HL-60/S4 (cell line): ENCODE results near the gene LAMC3.
"Not testable (repeated sequence)": the region's sequence is repeated elsewhere in the genome, so short reads cannot be mapped to it uniquely, and the experiment has no call there.

Source experiments
- in situ Hi-C: fragments of 300-500 bp; cut with MboI; formaldehyde crosslinking; loops from 2 replicates; pipeline ENCODE4 v1.14.3; 2022; ENCODE audit warnings: low sequenced_read_pairs

LAMC3 gene

GRCh38 chr9:130990978-130991777, 17.8 kb upstream of the LAMC3 start:
- in situ Hi-C loops = loop anchor here (10.0 to 25.0 kb wide), 2 partner anchors 116 to 279 kb away; no protein-coding TSS in a partner anchor

GRCh38 chr9:130991778-130992681, 16.9 kb upstream of the LAMC3 start:
- in situ Hi-C loops = loop anchor here (10.0 to 25.0 kb wide), 2 partner anchors 117 to 280 kb away; no protein-coding TSS in a partner anchor

GRCh38 chr9:130992682-130993032, 16.3 kb upstream of the LAMC3 start:
- in situ Hi-C loops = loop anchor here (10.0 to 25.0 kb wide), 2 partner anchors 118 to 280 kb away; no protein-coding TSS in a partner anchor

- in situ Hi-C loops = loop anchor here (10.0 to 25.0 kb wide), 2 partner anchors 119 to 281 kb away; no protein-coding TSS in a partner anchor
These were observed 15.5 kb upstream of the LAMC3 start for GRCh38 chr9:130993303-130994030.

- in situ Hi-C loops = loop anchor here (10.0 to 25.0 kb wide), 2 partner anchors 120 to 282 kb away; no protein-coding TSS in a partner anchor
These were observed 14.6 kb upstream of the LAMC3 start for GRCh38 chr9:130994135-130995085.

- in situ Hi-C loops = loop anchor here (10.0 to 25.0 kb wide), 2 partner anchors 121 to 283 kb away; no protein-coding TSS in a partner anchor
These were observed 13.6 kb upstream of the LAMC3 start for GRCh38 chr9:130995086-130996011.

- in situ Hi-C loops = loop anchor here (10.0 to 25.0 kb wide), 2 partner anchors 121 to 284 kb away; no protein-coding TSS in a partner anchor
These were observed 12.8 kb upstream of the LAMC3 start for GRCh38 chr9:130996205-130996604.

- in situ Hi-C loops = loop anchor here (10.0 to 25.0 kb wide), 2 partner anchors 122 to 285 kb away; no protein-coding TSS in a partner anchor
These were observed 12.1 kb upstream of the LAMC3 start for GRCh38 chr9:130996676-130997394.

GRCh38 chr9:130997395-130997684, 11.6 kb upstream of the LAMC3 start:
- in situ Hi-C loops = loop anchor here (10.0 to 25.0 kb wide), 2 partner anchors 123 to 285 kb away; no protein-coding TSS in a partner anchor

GRCh38 chr9:130997925-130998596, 10.9 kb upstream of the LAMC3 start:
- in situ Hi-C loops = loop anchor here (10.0 to 25.0 kb wide), 2 partner anchors 123 to 286 kb away; no protein-coding TSS in a partner anchor

- in situ Hi-C loops = loop anchor here (10.0 to 25.0 kb wide), 2 partner anchors 124 to 286 kb away; no protein-coding TSS in a partner anchor
These were observed 10.3 kb upstream of the LAMC3 start for GRCh38 chr9:130998597-130999244.

GRCh38 chr9:130999245-130999623, 9.7 kb upstream of the LAMC3 start:
- in situ Hi-C loops = loop anchor here (10.0 to 25.0 kb wide), 2 partner anchors 124 to 287 kb away; no protein-coding TSS in a partner anchor

- in situ Hi-C loops = not testable (repeated sequence)
These were observed 8.4 kb upstream of the LAMC3 start for GRCh38 chr9:131000526-131000925.

GRCh38 chr9:131001021-131001420, 8.0 kb upstream of the LAMC3 start:
- in situ Hi-C loops = no loop called here

- in situ Hi-C loops = no loop called here
These were observed 7.0 kb upstream of the LAMC3 start for GRCh38 chr9:131001990-131002389.

GRCh38 chr9:131006601-131007000, 2.4 kb upstream of the LAMC3 start:
- in situ Hi-C loops = no loop called here
